GM13977 (cell line): ENCODE data around the gene TNIP2.
"Not testable (repeated sequence)": the region's sequence is repeated elsewhere in the genome, so short reads cannot be mapped to it uniquely, and the experiment has no call there.

Source experiments
- DNase-seq: peaks from one replicate; pipeline ENCODE4 v3.0.0; 2012; ENCODE audit warnings: low spot score
- in situ Hi-C: fragments of 300-500 bp; cut with MboI; formaldehyde crosslinking; loops from one replicate; pipeline ENCODE4 v1.12.0; 2022; ENCODE audit warnings: low sequenced_read_pairs, low pct_unique_long_range_greater_than_20kb, mixed read lengths, inconsistent platforms; ENCODE audit not compliant: unreplicated experiment
- TF ChIP-seq, protein P1 (sequence below): IDR thresholded peaks from 2 replicates; pipeline ENCODE4 v1.5.1; 2012; ENCODE audit warnings: mild to moderate bottlenecking, control low read depth; ENCODE audit not compliant: insufficient read depth; ENCODE audit errors: extremely low read depth, missing control alignments

TNIP2 gene

GRCh38 chr4:2743518-2744445 is 12.4 kb downstream of the TNIP2 start:
- in situ Hi-C loops: no loop called here
- TF ChIP-seq, protein P1, sequence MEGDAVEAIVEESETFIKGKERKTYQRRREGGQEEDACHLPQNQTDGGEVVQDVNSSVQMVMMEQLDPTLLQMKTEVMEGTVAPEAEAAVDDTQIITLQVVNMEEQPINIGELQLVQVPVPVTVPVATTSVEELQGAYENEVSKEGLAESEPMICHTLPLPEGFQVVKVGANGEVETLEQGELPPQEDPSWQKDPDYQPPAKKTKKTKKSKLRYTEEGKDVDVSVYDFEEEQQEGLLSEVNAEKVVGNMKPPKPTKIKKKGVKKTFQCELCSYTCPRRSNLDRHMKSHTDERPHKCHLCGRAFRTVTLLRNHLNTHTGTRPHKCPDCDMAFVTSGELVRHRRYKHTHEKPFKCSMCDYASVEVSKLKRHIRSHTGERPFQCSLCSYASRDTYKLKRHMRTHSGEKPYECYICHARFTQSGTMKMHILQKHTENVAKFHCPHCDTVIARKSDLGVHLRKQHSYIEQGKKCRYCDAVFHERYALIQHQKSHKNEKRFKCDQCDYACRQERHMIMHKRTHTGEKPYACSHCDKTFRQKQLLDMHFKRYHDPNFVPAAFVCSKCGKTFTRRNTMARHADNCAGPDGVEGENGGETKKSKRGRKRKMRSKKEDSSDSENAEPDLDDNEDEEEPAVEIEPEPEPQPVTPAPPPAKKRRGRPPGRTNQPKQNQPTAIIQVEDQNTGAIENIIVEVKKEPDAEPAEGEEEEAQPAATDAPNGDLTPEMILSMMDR: no peak
- no peak for DNase-seq

DNA sequence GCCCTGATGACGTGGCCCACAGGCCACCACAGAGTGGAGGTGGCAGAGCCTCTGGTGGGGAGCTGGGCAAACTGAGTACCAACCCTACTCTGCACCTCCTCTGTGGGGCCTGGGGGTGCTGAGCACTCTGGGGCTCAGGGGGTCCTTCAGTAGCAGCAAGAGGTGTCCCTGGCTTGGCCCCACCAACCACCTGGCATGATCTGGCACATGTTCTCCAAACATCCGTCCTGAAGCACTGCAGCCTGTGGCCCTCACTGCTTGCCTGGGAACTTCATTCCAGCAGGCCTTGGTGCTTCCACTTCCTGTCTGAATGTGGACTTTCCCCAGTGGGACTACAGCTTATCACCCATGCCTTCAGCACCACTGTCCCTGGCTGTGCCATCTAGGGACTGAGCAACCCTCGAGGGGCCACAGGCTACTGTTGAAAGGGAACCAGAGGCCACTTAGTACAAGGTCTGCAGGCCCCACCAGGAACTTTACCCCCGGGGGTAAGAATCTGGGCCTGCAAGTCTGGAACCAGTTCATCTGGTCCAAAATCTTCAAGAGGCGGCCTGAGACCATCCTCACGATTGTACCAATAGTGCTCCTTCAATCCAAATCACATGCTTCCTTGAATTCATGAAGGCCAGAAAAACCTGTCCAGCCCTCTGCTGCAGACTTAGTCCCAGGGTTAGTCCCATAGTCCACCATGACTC is 13.2 kb downstream of the TNIP2 start:
- in situ Hi-C loops: no loop called here
- DNase-seq: no peak
- TF ChIP-seq, protein P1: no peak

DNA sequence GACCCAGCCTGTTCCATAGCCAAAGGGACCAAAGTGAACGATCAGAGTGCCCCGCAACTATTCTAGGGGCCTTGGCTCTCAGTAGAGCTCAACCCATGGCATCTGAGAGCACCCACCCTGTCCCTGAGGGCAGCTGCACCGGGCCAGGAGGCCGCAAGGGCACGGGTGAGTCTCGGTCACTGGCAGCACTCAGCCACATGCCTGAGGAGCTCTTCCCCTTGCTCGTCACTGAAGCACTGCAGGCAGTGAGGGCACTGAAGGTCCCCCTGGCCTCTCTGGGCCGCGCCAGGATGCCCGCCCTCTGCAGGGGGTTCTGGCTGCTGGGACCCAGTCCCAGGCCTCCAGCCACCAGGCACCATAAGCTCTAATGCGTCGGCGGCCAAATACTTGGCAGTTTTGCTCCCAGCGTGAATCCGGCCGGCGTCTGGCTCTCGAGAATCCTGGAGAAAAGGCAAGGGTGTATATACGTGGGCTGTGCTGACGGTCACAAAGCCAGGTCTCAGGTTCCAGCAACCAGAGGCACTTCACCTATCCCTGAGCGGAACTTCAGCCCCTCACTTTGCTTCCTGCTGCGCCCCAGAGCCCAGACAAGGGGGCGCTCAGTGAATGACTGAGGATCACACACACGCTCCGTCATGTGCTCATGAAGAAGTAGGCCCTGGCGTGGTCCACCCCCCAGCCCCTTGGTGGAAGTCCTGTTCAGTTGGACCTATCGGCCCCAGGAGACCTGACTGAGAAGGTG is 13.9 kb downstream of the TNIP2 start:
- no peak for DNase-seq
- TF ChIP-seq, protein P1: no peak
- in situ Hi-C loops: no loop called here

- DNase-seq: no peak
- in situ Hi-C loops: no loop called here
- TF ChIP-seq, protein P1: no peak
Measured at GRCh38 chr4:2741626-2742025, 14.5 kb downstream of the TNIP2 start.

DNA sequence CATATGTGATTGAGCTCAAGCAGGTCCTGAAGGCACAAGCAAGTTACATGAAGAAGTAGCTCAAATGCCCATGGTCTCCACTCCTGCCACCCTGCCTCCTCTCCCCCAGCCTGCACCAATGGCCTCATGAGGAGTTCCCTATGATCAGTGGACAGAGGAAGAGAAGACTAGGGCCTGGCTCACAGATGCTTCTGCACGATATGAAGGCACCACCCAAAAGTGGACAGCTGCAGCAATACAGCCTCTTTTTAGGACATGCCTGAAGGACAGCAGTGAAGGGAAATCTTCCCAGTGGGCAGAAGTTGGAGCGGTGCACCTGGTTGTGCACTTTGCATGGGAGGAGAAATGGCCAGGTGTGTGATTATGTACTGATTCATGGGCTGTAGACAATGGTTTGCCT is 17.8 kb downstream of the TNIP2 start:
- in situ Hi-C loops, DNase-seq: not testable (repeated sequence)

DNA sequence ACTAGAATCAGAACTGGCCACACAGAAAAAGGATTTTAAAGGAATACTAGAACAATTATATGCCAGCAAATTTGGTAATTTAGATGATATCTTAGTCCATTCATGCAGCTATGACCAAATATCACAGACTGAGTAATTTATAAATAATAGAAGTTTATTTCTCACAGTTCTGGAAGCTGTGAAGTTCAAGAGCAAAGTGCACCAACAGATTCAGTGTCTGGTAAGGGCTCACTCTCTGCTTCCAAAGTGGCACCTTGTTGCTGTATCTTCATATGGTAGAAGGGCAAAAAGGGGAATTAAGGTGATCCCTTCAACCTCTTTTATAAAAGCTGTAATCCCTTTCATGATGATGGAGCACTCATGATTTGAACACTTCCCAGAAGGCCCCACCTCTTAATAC is 20.3 kb downstream of the TNIP2 start:
- DNase-seq: no peak
- TF ChIP-seq, protein P1: no peak
- in situ Hi-C loops: no loop called here
